GM12801 (cell line): ENCODE measurements around the gene RAC2.

Experiments used
- CTCF ChIP-seq: IDR thresholded peaks from one replicate; pipeline ENCODE4 v1.5.1; 2011; ENCODE audit warnings: control low read depth; ENCODE audit not compliant: insufficient read length; ENCODE audit errors: extremely low read depth

The RAC2 gene

GRCh38 chr22:37223965-37224551 lies 20.0 kb downstream of the RAC2 start:
- no peak for TF ChIP-seq CTCF

- no peak for TF ChIP-seq CTCF
Observed at GRCh38 chr22:37222440-37222971, 21.6 kb downstream of the RAC2 start.

GRCh38 chr22:37221424-37222333 lies 22.4 kb downstream of the RAC2 start:
- no peak for TF ChIP-seq CTCF

GRCh38 chr22:37220543-37220981 lies 23.5 kb downstream of the RAC2 start:
- TF ChIP-seq CTCF = no peak

- TF ChIP-seq CTCF = no peak
Observed at GRCh38 chr22:37219533-37219932, 24.5 kb downstream of the RAC2 start.

- TF ChIP-seq CTCF = no peak
Observed at GRCh38 chr22:37218771-37219411, 25.2 kb downstream of the RAC2 start.

- TF ChIP-seq CTCF = no peak
Observed at GRCh38 chr22:37218399-37218770, 25.7 kb downstream of the RAC2 start.
